ENCODE results near the gene RBKS.

Gene RBKS

DNA sequence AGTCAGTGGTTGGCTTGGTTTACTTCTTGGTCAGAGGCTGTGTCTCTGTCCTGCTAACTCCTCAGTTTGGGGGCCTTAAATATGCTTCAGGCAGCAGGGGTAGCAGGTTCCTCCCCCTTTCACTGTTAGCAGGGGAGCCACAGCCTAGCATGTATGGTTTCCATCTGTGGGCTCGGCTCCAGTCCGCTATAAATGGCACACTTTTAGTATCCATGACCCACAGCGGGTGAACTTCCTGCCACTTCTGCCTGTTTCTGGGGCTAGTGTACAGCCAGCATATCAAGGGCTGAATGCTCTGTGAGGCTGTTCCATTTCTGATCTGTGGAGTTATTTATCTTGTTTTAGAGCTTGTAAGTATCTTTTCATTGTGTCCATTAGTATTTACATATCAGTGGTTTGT lies 60.4 kb downstream of the RBKS start:
- Histone ChIP-seq H3K4me3 (no peak overlapping the region), H3K27me3 (ENCODE audit: low read depth) (peaks cover 3% of the 10 kb centered on the region; the same call in 1 of the 2 replicates), H3K4me1 (no peaks in the 10 kb centered on the region; the same call in 1 of the 2 replicates), H3K9me3 (no peaks in the 10 kb centered on the region), H3K36me3 (replicated peaks) (no peaks in the 10 kb centered on the region)
- no peak for DNase-seq (ENCODE audit: low spot score in 2 of 2)
- in situ Hi-C loops (cut with MboI; ENCODE audit: low sequenced_read_pairs), result no loop called here

DNA sequence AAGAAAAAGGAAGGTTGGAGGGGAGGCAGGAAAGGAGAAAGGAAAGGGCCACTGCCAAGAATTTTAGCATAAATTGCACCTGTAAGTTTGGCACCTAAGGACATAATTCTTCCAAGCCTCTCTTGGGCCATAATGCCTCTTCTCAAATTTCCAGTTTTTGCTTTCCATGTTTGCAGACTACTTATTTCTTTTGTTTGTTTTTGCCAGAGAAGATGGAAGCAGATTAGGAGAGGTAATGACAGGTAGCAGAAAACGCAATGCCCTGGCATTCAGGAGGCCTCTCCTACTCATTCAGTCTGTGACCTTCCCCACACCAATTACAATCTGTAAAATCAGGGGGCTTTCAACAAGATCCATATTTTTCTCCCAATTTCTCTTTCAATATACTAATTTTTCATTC lies 61.9 kb downstream of the RBKS start:
- Histone ChIP-seq H3K36me3 (replicated peaks) (no peaks in the 10 kb centered on the region), H3K9me3 (no peaks in the 10 kb centered on the region), H3K4me3 (no peak overlapping the region), H3K4me1 (no peaks in the 10 kb centered on the region; the same call in 1 of the 2 replicates), H3K27me3 (ENCODE audit: low read depth) (peaks cover 3% of the 10 kb centered on the region; the same call in 1 of the 2 replicates)
- in situ Hi-C loops (cut with MboI; ENCODE audit: low sequenced_read_pairs), result no loop called here
- DNase-seq (ENCODE audit: low spot score in 2 of 2), result no peak

DNA sequence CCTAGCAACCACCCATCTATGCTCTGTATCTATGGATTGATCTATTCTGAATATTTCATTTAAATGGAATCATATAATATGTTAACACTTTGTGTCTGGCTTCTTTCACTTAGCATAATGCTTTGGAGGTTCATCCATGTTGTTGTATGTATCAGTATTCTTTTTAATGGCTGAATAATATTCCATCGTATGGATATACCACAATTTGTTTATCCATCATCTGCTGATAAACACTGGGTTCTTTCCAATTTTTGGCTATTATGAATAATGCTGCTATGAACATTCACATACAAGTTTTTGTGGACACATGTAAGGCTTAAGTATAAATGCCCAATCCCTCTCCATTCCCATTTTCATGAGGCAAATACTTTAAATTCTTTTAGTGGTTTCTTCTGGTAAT lies 65.8 kb downstream of the RBKS start:
- Histone ChIP-seq H3K36me3 (replicated peaks) (no peaks in the 10 kb centered on the region), H3K27me3 (ENCODE audit: low read depth) (peaks cover 3% of the 10 kb centered on the region; the same call in 1 of the 2 replicates), H3K4me3 (no peak overlapping the region), H3K4me1 (no peaks in the 10 kb centered on the region), H3K9me3 (no peaks in the 10 kb centered on the region)
- no peak for DNase-seq (ENCODE audit: low spot score in 2 of 2)
- in situ Hi-C loops (cut with MboI; ENCODE audit: low sequenced_read_pairs), result no loop called here

- Histone ChIP-seq H3K9me3 (no peaks in the 10 kb centered on the region), H3K27me3 (ENCODE audit: low read depth) (peaks cover 3% of the 10 kb centered on the region; the same call in 1 of the 2 replicates), H3K4me1 (no peaks in the 10 kb centered on the region), H3K36me3 (replicated peaks) (no peaks in the 10 kb centered on the region), H3K4me3 (no peak overlapping the region)
- no peak for DNase-seq (ENCODE audit: low spot score in 2 of 2)
- in situ Hi-C loops (cut with MboI; ENCODE audit: low sequenced_read_pairs), result no loop called here
Observed at GRCh38 chr2:27823569-27823968, 66.6 kb downstream of the RBKS start.

GRCh38 chr2:27823135-27823534 lies 67.1 kb downstream of the RBKS start:
- no peak for DNase-seq (ENCODE audit: low spot score in 2 of 2)
- Histone ChIP-seq H3K27me3 (ENCODE audit: low read depth) (peaks cover 3% of the 10 kb centered on the region; the same call in 1 of the 2 replicates), H3K9me3 (no peaks in the 10 kb centered on the region), H3K4me3 (no peak overlapping the region), H3K36me3 (replicated peaks) (no peaks in the 10 kb centered on the region), H3K4me1 (no peaks in the 10 kb centered on the region)
- in situ Hi-C loops (cut with MboI; ENCODE audit: low sequenced_read_pairs), result no loop called here

GRCh38 chr2:27822049-27822448 lies 68.1 kb downstream of the RBKS start:
- in situ Hi-C loops (cut with MboI; ENCODE audit: low sequenced_read_pairs), result no loop called here
- no peak overlapping the region for H3K4me3 ChIP-seq
- DNase-seq (ENCODE audit: low spot score in 2 of 2), result no peak
- no peaks in the 10 kb centered on the region for H3K36me3 ChIP-seq (replicated peaks)
- no peaks in the 10 kb centered on the region for H3K4me1 ChIP-seq
- H3K27me3 ChIP-seq (ENCODE audit: low read depth), result peaks cover 3% of the 10 kb centered on the region; the same call in 1 of the 2 replicates
- H3K9me3 ChIP-seq, result no peaks in the 10 kb centered on the region

DNA sequence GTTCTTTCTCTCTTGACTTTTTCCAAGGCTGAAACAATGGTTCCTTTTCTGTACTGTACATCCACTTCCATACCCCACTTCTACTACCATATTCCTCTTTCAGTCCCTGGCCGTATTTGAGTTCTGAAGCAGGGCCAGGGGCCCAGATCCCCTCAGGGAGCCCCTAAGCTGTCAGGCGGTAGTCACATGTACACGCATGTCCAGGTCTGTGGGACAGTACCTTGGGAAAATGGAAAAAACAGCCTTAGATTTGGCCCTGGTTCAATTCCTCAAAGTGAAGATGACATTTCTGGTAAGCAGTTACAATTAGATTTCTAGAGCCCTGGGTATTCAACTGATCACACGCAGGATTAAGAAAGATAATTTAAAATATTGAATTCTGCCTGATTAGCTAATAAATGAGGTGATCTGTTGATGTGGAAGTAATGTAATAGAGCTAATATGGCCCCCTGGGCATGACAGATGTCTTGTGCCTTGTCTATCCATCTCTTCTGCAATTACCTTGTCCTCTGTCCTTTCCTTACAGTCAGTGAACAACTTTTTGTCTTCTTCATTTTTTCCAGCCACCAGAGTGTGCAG lies 74.2 kb downstream of the RBKS start:
- H3K27me3 ChIP-seq (ENCODE audit: low read depth), result peaks cover 8% of the 10 kb centered on the region
- H3K9me3 ChIP-seq, result no peaks in the 10 kb centered on the region
- in situ Hi-C loops (cut with MboI; ENCODE audit: low sequenced_read_pairs), result no loop called here
- H3K4me1 ChIP-seq, result no peaks in the 10 kb centered on the region
- no peaks in the 10 kb centered on the region for H3K36me3 ChIP-seq (replicated peaks)
- no peak for DNase-seq (ENCODE audit: low spot score in 2 of 2)
- H3K4me3 ChIP-seq, result no peak overlapping the region

GRCh38 chr2:27814758-27815157 lies 75.4 kb downstream of the RBKS start:
- no peaks in the 10 kb centered on the region for H3K36me3 ChIP-seq (replicated peaks)

GRCh38 chr2:27811768-27812167 lies 78.4 kb downstream of the RBKS start:
- H3K36me3 ChIP-seq (replicated peaks), result no peaks in the 10 kb centered on the region
- DNase-seq (ENCODE audit: low spot score in 2 of 2), result no peak
- no peaks in the 10 kb centered on the region for H3K4me1 ChIP-seq
- H3K4me3 ChIP-seq, result no peak overlapping the region
- in situ Hi-C loops (cut with MboI; ENCODE audit: low sequenced_read_pairs), result no loop called here
- peaks cover 7% of the 10 kb centered on the region for H3K27me3 ChIP-seq (ENCODE audit: low read depth)
- H3K9me3 ChIP-seq, result no peaks in the 10 kb centered on the region

More at GRCh38 chr2:27814758-27815157, 75.4 kb downstream of the RBKS start:
- no peaks in the 10 kb centered on the region for H3K4me1 ChIP-seq
- H3K9me3 ChIP-seq, result no peaks in the 10 kb centered on the region
- H3K4me3 ChIP-seq, result no peak overlapping the region
- in situ Hi-C loops (cut with MboI; ENCODE audit: low sequenced_read_pairs), result no loop called here
- no peak for DNase-seq (ENCODE audit: low spot score in 2 of 2)
- H3K27me3 ChIP-seq (ENCODE audit: low read depth), result peaks cover 7% of the 10 kb centered on the region

- Histone ChIP-seq H3K27me3 (ENCODE audit: low read depth) (peaks cover 7% of the 10 kb centered on the region), H3K36me3 (replicated peaks) (no peaks in the 10 kb centered on the region), H3K4me1 (no peaks in the 10 kb centered on the region), H3K9me3 (no peaks in the 10 kb centered on the region), H3K4me3 (no peak overlapping the region)
- in situ Hi-C loops (cut with MboI; ENCODE audit: low sequenced_read_pairs), result no loop called here
- DNase-seq (ENCODE audit: low spot score in 2 of 2), result no peak
Observed at GRCh38 chr2:27810455-27810854, 79.7 kb downstream of the RBKS start.

DNA sequence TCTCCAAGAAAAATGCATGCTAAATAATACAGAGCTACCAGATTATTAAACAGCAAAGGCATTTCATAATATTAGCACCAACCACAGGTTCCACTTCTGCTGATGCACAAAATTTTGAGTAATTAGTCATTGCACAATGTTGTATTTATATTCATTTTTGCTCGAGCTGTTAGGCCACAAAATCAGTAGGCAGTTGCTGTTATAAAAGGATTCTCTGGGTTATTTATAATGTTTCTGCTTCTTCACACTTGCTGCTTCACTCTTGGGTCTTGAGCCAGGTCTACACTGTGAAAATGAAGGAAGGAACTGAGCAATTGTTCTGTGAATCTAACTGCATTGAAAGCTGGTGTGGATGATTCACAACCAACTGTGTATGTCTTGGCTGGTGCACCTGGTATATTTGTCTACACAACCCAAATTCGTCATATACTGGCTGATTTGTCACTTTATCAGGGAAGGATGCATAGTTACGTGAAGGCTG lies 80.4 kb downstream of the RBKS start:
- no peak overlapping the region for H3K4me3 ChIP-seq
- no peaks in the 10 kb centered on the region for H3K9me3 ChIP-seq
- DNase-seq (ENCODE audit: low spot score in 2 of 2), result no peak
- H3K4me1 ChIP-seq, result no peaks in the 10 kb centered on the region
- H3K27me3 ChIP-seq (ENCODE audit: low read depth), result peaks cover 7% of the 10 kb centered on the region
- in situ Hi-C loops (cut with MboI; ENCODE audit: low sequenced_read_pairs), result no loop called here
- no peaks in the 10 kb centered on the region for H3K36me3 ChIP-seq (replicated peaks)

DNA sequence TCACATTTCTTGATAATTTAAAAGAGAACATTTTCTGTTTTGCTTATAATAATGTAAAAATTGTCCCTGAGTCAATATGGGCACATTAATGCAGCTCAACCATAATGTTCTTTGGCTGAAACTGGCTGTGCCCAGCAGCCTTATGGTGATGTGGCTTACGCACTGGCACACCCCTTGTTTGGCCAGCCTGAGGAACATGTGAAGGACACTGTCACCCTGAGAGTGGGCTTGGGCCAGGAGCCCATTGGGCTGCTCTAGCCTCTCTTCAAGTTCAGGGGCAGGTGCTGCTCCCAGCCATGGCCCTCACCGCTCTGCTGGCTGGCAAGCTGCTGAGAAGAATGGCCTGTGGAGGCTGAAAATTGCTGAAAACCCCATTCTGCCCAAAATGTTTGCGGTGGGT lies 81.2 kb downstream of the RBKS start:
- no peak overlapping the region for H3K4me3 ChIP-seq
- peaks cover 3% of the 10 kb centered on the region; the same call in 1 of the 2 replicates for H3K27me3 ChIP-seq (ENCODE audit: low read depth)
- H3K36me3 ChIP-seq (replicated peaks), result no peaks in the 10 kb centered on the region
- H3K4me1 ChIP-seq, result no peaks in the 10 kb centered on the region
- DNase-seq (ENCODE audit: low spot score in 2 of 2), result no peak
- in situ Hi-C loops (cut with MboI; ENCODE audit: low sequenced_read_pairs), result no loop called here
- no peaks in the 10 kb centered on the region for H3K9me3 ChIP-seq

DNA sequence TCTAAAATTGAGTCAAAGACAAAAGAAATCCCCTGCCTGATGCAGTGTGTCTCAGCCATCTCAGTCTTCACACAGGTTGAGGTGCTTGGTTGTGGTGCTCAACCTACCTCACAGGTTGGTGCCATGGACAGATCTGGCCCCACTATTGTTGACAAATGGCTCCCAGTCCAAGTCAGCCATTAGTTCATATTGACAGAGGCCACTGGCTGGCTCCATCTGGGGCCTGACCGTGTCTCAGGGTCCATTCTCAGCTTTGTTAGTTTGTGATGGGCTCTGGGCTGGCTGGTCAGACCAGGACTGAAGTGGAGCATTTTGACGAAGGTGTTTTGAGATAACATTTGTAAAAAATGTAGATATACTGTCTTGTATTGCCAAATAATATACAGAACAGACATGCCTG lies 81.8 kb downstream of the RBKS start:
- in situ Hi-C loops (cut with MboI; ENCODE audit: low sequenced_read_pairs), result no loop called here
- Histone ChIP-seq H3K27me3 (ENCODE audit: low read depth) (peaks cover 3% of the 10 kb centered on the region; the same call in 1 of the 2 replicates), H3K36me3 (replicated peaks) (no peaks in the 10 kb centered on the region), H3K4me1 (no peaks in the 10 kb centered on the region), H3K4me3 (no peak overlapping the region), H3K9me3 (no peaks in the 10 kb centered on the region)
- DNase-seq (ENCODE audit: low spot score in 2 of 2), result no peak

DNA sequence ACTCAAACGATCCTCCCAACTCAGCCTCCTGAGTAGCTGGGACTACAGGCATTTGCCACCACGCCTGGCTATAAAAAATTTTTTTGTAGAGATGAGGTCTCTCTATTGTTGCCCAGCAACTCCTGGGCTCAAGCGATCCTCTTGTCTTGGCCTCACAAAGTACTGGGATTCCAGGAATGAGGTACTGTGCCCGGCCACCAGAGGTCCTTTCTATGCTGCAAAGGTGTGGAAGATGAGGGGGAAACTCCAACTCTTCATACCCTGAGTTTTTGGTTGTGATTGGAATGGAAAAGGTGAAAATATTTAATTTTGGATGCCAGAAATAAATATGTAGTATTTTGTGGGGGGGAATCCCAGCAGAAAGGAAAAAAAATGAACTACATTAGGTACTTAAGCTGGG lies 82.7 kb downstream of the RBKS start:
- no peaks in the 10 kb centered on the region for H3K36me3 ChIP-seq (replicated peaks)
- no peak overlapping the region for H3K4me3 ChIP-seq
- no peaks in the 10 kb centered on the region for H3K4me1 ChIP-seq
- DNase-seq (ENCODE audit: low spot score in 2 of 2), result peak in 1 of 2 experiments; percentile 46
- H3K9me3 ChIP-seq, result no peaks in the 10 kb centered on the region
- in situ Hi-C loops (cut with MboI; ENCODE audit: low sequenced_read_pairs), result no loop called here
- 0 out of 2 replicates have a peak, but pooled peaks cover 3% of the 10 kb centered on the region for H3K27me3 ChIP-seq (ENCODE audit: low read depth)
